Ammon's horn (tissue), 1 donor: Measurements from ENCODE around the gene PRSS53.

Source experiments
- DNase-seq: peaks from one replicate; pipeline ENCODE4 v3.0.0-alpha.2; 2016; ENCODE audit warnings: low spot score

Gene PRSS53

GRCh38 chr16:31093132-31093703, 4.5 kb upstream of the PRSS53 start:
- peak; percentile 66 for DNase-seq

DNA sequence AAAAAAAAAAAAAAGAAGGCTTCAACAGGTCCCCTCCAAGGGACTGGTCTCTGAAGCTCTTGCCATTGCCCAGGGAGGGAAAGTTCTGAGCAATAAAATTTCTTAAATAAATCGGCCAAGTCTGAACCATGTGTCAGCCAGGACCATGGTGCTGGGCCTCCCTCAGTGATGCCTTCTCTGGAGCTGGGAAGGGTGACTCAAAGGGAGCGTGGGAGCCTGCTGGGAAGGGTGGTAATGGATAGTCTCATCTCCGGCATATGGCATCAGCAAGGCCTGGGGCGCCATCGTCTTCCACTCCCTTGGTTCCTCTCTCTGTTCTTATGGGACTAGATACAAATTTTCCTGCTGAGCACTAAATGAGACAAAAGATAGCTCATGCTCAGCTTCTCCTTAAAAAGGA, 3.6 kb upstream of the PRSS53 start:
- peak; percentile 42 for DNase-seq

- DNase-seq = no peak
These were observed 1.8 kb upstream of the PRSS53 start for GRCh38 chr16:31090540-31090939.

GRCh38 chr16:31089199-31089598, 456 bp upstream of the PRSS53 start:
- no peak for DNase-seq

DNA sequence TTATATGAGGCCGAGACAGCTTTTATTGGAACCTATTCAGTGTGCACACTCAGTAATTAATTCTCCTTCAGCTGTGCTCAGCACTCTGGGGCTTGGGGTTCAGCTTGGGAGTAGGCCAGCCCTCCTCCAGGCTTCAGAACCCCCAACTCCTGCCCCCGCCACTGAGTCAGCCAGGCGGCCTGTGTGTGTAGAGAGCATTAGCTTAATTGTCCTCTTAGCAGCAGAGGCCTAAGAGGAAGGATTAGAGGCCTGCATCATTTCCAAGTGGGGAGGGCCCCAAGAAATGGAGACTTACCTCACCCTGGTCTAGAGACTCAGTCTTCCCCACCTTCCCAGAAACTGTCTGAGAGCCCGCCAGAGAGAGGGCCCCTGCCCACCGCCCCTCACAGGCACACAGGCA, 772 bp downstream of the PRSS53 start:
- no peak for DNase-seq

GRCh38 chr16:31087481-31087880, 1.3 kb downstream of the PRSS53 start:
- DNase-seq = no peak

- no peak for DNase-seq
These were observed 2.2 kb downstream of the PRSS53 start for GRCh38 chr16:31086629-31086906.

DNA sequence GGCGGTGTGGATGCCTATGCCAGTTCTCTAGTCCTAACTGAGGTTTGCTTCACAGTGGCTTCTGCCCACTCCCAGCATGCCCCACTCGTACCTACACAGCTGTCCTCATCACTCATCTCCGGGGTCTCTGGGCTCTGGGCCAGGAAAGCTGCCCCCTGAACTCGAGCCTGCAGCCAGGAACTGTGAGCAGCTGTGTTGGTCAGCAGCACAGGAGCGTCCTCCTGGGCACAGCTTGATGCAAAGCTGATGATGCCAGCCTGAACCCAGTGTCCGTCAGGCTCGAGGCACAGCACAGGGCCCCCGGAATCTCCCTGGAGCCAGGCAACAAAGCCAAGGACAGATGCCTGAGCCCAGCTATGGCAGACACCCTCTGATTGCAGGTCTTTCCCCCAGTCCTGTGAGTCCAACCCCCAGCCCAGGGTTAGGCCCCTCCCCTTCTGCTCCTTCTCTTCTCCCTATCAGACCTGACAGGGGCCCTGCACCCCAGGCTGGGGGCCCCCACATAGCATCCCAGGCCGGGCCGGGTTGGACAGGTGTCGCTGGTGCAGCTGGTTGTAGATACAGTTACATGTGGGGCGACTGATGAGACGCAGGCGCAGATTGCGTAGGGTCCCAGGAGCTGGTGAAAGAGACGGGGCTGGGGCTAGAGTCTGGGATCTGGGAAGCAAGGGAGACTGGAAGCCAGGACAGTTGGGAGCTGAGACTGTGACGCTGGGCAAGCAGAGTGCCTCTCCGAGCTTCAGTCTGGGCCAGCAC, 2.7 kb downstream of the PRSS53 start:
- no peak for DNase-seq

DNA sequence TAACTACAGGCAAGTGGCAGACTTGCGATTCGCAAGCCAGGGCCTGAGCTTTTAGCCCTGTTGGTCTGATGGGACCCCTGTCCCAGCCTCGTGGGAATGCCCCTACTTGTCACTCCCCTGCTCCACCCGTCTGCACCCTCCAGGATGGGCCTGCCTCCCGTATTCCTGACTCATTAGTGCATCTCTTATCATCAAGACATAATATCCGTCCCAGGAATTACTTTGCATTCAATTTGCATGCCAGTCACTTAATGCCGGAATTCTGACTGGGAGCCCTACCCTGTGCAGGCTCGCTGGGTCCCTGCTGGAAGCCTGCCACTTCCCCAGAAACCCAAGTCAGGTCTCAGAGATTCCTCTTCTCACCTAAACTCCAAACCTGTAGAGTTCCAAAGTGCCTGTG, 3.3 kb downstream of the PRSS53 start:
- no peak for DNase-seq

GRCh38 chr16:31084584-31085302, 4.0 kb downstream of the PRSS53 start:
- no peak for DNase-seq

DNA sequence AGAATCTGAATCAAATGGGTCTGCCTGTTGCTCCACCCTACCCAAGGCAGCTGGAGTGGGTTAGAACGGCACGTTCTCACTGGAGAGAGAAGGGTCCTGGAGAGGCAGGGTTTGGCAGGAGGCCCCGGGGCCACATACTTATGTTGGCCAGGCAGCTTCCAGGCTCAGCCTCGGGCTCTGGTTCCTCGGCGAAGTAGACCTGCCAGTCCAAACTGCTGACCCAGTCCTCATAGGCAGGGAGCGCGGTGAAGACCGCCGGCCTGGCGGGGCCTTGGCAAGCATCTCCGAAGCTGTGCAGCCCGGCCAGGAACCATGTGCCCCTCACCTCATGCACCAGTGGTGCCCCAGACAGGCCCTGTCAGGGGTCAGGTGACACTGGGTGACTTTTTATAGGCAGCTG, 4.8 kb downstream of the PRSS53 start:
- no peak for DNase-seq

- DNase-seq = no peak
These were observed 5.2 kb downstream of the PRSS53 start for GRCh38 chr16:31083556-31083955.

- DNase-seq = no peak
These were observed 5.7 kb downstream of the PRSS53 start for GRCh38 chr16:31083081-31083480.

DNA sequence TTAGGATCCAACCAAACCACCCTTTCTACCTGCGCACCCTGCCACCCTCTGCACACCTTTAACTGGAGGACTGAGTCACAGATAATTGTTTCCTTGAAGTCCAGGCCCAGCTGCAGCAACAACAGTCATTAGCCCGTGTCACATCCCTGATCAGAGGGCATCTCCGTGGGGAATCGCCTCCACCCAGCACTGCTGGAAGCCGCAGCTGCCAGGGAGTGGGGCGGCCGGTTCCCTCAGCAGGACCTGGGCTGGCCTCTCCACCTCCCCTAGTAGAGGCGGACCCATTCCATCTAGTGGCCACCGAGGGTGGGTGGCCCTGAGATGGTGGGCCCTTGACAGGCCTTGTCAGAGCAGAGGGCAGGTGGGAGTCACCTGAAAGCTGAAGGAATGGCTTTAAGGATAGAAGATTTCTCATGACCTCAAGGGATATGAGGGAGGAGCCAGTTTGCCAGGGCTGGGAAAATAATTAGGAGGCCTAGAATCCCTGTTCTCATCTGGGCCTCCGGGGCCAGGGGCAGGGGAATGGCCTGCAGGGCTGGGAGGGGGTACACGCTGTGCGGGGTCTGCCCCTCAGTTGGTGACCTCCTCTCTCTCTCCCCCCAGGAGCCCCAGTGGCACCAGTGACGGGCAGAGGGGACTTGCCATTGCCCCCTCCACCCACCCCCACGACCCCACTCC, 6.2 kb downstream of the PRSS53 start:
- DNase-seq = no peak

- peak; percentile 47 for DNase-seq
These were observed 7.1 kb downstream of the PRSS53 start for GRCh38 chr16:31081428-31082351.

DNA sequence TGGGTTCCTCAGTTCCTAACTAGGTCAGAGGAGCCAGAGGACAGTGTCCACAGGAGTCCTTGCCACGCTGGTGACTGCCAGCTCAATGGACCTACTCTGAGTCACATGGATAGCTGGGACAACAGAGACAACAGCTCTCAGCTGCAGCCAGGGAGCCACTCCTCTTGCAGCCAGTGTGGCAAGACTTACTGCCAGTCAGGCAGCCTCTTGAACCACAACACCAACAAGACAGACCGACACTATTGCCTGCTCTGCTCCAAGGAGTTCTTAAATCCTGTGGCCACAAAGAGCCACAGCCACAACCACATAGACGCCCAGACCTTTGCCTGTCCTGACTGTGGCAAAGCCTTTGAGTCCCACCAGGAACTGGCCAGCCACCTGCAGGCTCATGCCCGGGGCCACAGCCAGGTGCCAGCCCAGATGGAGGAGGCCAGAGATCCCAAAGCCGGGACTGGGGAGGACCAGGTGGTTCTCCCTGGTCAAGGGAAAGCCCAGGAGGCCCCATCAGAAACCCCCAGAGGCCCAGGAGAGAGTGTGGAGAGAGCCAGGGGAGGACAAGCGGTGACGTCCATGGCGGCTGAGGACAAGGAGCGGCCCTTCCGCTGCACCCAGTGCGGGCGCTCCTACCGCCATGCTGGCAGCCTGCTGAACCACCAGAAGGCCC, 7.9 kb downstream of the PRSS53 start:
- no peak for DNase-seq

- no peak for DNase-seq
These were observed 8.6 kb downstream of the PRSS53 start for GRCh38 chr16:31080035-31080629.

GRCh38 chr16:31079342-31079944, 9.3 kb downstream of the PRSS53 start:
- no peak for DNase-seq

- DNase-seq = no peak
These were observed 10.0 kb downstream of the PRSS53 start for GRCh38 chr16:31078597-31079341.
